GM23338 (cell line): ENCODE measurements around the gene NPC1L1. TPM values are rescaled to one million over a fixed set of nuclear protein-coding genes. Genes with fewer than 3 reads are reported as not detected.
"Not testable (repeated sequence)": the region's sequence is repeated elsewhere in the genome, so short reads cannot be mapped to it uniquely, and the experiment has no call there.

Experiments used
- ATAC-seq: fragments of 200-7000 bp; cut with Tn5 transposase; 3 replicates; pipeline ENCODE4 v1.9.1; 2020
- DNase-seq: peaks from one replicate; pipeline ENCODE4 v3.0.0-alpha.2; 2015; ENCODE audit warnings: low spot score
- H2AFZ ChIP-seq: fragments of 200-600 bp; sonication (generic); 2 replicates; pipeline ENCODE4 v1.8.0; 2016; ENCODE audit warnings: antibody characterized with exemption, mild to moderate bottlenecking, moderate library complexity
- H3F3A ChIP-seq: fragments of 200-600 bp; sonication (generic); replicated peaks from 2 replicates; pipeline ENCODE4 v1.8.0; 2017; ENCODE audit warnings: antibody characterized with exemption, mixed run types, low read depth
- H3K27ac ChIP-seq: fragments of 200-600 bp; sonication (generic); 2 replicates; pipeline ENCODE4 v1.6.1; 2016; ENCODE audit warnings: low read depth
- H3K27me3 ChIP-seq: fragments of 200-600 bp; sonication (generic); 2 replicates; pipeline ENCODE4 v1.8.0; 2016; ENCODE audit warnings: mild to moderate bottlenecking, mixed run types, moderate library complexity; ENCODE audit not compliant: insufficient read depth
- H3K36me3 ChIP-seq: fragments of 200-600 bp; sonication (generic); 2 replicates; pipeline ENCODE4 v1.8.0; 2016; ENCODE audit warnings: mild to moderate bottlenecking; ENCODE audit not compliant: insufficient read depth
- H3K4me1 ChIP-seq: fragments of 200-600 bp; sonication (generic); 2 replicates; pipeline ENCODE4 v1.8.0; 2016; ENCODE audit warnings: mild to moderate bottlenecking, moderate library complexity; ENCODE audit not compliant: insufficient read depth
- H3K4me2 ChIP-seq: fragments of 200-600 bp; sonication (generic); 2 replicates; pipeline ENCODE4 v1.7.1; 2017; ENCODE audit warnings: mixed run types
- H3K4me3 ChIP-seq: fragments of 200-600 bp; sonication (generic); 2 replicates; pipeline ENCODE4 v1.6.1; 2016; ENCODE audit warnings: mixed run types
- H3K79me2 ChIP-seq: fragments of 200-600 bp; sonication (generic); replicated peaks from 2 replicates; pipeline ENCODE4 v1.8.0; 2017; ENCODE audit warnings: mild to moderate bottlenecking; ENCODE audit not compliant: insufficient read depth
- H3K9me2 ChIP-seq: fragments of 200-600 bp; sonication (generic); 2 replicates; pipeline ENCODE4 v1.8.0; 2017; ENCODE audit not compliant: insufficient read depth
- H4K20me1 ChIP-seq: fragments of 200-600 bp; sonication (generic); replicated peaks from 2 replicates; pipeline ENCODE4 v1.8.0; 2017; ENCODE audit warnings: mild to moderate bottlenecking; ENCODE audit not compliant: insufficient read depth
- H3K27ac Mint-ChIP-seq: 2 replicates; pipeline ENCODE4 v1.8.0; 2020; ENCODE audit warnings: inconsistent platforms, mild to moderate bottlenecking, moderate library complexity, mixed read lengths
- H3K27me3 Mint-ChIP-seq: 3 replicates; pipeline ENCODE4 v1.8.0; 2022; ENCODE audit warnings: low read depth, mild to moderate bottlenecking, moderate library complexity, mixed read lengths, inconsistent platforms; ENCODE audit not compliant: insufficient read depth, poor library complexity
- H3K36me3 Mint-ChIP-seq: 3 replicates; pipeline ENCODE4 v1.8.0; 2021; ENCODE audit warnings: low read depth, mild to moderate bottlenecking, inconsistent platforms, moderate library complexity, mixed read lengths
- H3K4me1 Mint-ChIP-seq: 3 replicates; pipeline ENCODE4 v1.8.0; 2020; ENCODE audit warnings: mild to moderate bottlenecking, inconsistent platforms, mixed read lengths
- H3K4me3 Mint-ChIP-seq: 3 replicates; pipeline ENCODE4 v1.8.0; 2021; ENCODE audit warnings: moderate library complexity, mild to moderate bottlenecking, inconsistent platforms, mixed read lengths
- H3K9me3 Mint-ChIP-seq: 3 replicates; pipeline ENCODE4 v1.8.0; 2020; ENCODE audit warnings: moderate library complexity, mild to moderate bottlenecking, inconsistent platforms, mixed read lengths
- CREB1 ChIP-seq: fragments of 250-450 bp; sonication (Bioruptor Pico); IDR thresholded peaks from 2 replicates; pipeline ENCODE4 v1.5.0; 2020; ENCODE audit warnings: low read depth, mild to moderate bottlenecking, moderate library complexity
- EZH2 ChIP-seq: fragments of 200-600 bp; sonication (generic); IDR thresholded peaks from one replicate; pipeline ENCODE4 v1.8.0; 2017; ENCODE audit warnings: antibody characterized with exemption, mild to moderate bottlenecking, low read depth; ENCODE audit not compliant: unreplicated experiment
- EZH2phosphoT487 ChIP-seq: fragments of 200-600 bp; sonication (generic); IDR thresholded peaks from one replicate; pipeline ENCODE4 v1.8.1; 2018; ENCODE audit warnings: antibody characterized with exemption; ENCODE audit not compliant: unreplicated experiment
- POLR2AphosphoS5 ChIP-seq: IDR thresholded peaks from 2 replicates; pipeline ENCODE4 v1.6.1; 2016; ENCODE audit warnings: antibody characterized with exemption, low read depth
- ZNF114 ChIP-seq: fragments of 250-450 bp; sonication (Bioruptor Pico); IDR thresholded peaks from 2 replicates; pipeline ENCODE4 v1.5.0; 2020; ENCODE audit warnings: mild to moderate bottlenecking, moderate library complexity
- ZNF331 ChIP-seq: fragments of 250-450 bp; sonication (Bioruptor Pico); IDR thresholded peaks from 2 replicates; pipeline ENCODE4 v1.5.0; 2020; ENCODE audit warnings: low read depth, mild to moderate bottlenecking, moderate library complexity
- polyA plus RNA-seq: library from polyadenylated mRNA; unstranded; fragments of >200 nt; fragmentation: Nextera tagmentation; extraction: Ambion mirVana; gene quantifications from 2 replicates; pipeline ENCODE4 v1.2.1, GENCODE V29; 2016
- total RNA-seq: library from RNA; depleted of rRNA; stranded (reverse); fragments of >200 nt; shearing (Covaris generic); gene quantifications from 2 replicates; pipeline ENCODE4 v1.2.3, GENCODE V29; 2014
- TF ChIP-seq, protein P1 (sequence below): IDR thresholded peaks from one replicate; pipeline ENCODE4 v1.6.1; 2018; ENCODE audit warnings: antibody characterized with exemption; ENCODE audit not compliant: unreplicated experiment
- TF ChIP-seq, protein P2 (sequence below): IDR thresholded peaks from 2 replicates; pipeline ENCODE4 v1.6.1; 2016; ENCODE audit warnings: antibody characterized with exemption

Gene NPC1L1
- total and polyA plus RNA-seq, 2 experiments from 2014 or later: 0.03 TPM; not detected in 1

- not testable (repeated sequence) for H3K27ac Mint-ChIP-seq, H3K4me1 Mint-ChIP-seq, H3K27me3 Mint-ChIP-seq, DNase-seq, H3K79me2 ChIP-seq, ATAC-seq, H3K36me3 ChIP-seq, H4K20me1 ChIP-seq, H3K4me2 ChIP-seq, H3K27ac ChIP-seq, H3K36me3 Mint-ChIP-seq, H3K27me3 ChIP-seq, H2AFZ ChIP-seq, H3K4me3 Mint-ChIP-seq, H3K4me3 ChIP-seq, H3K9me2 ChIP-seq, H3F3A ChIP-seq, H3K4me1 ChIP-seq
- peaks cover 34% of the 10 kb centered on the region for H3K9me3 Mint-ChIP-seq
These were observed 34.4 kb downstream of the NPC1L1 start for GRCh38 chr7:44506592-44507288.

GRCh38 chr7:44505595-44505994 is 35.5 kb downstream of the NPC1L1 start:
- H3K4me3 Mint-ChIP-seq: no peak overlapping the region
- DNase-seq (no peak), ATAC-seq (no peak)
- H4K20me1 ChIP-seq: no peaks in the 10 kb centered on the region
- H3K36me3 ChIP-seq: no peaks in the 10 kb centered on the region
- H3K9me3 Mint-ChIP-seq: peaks cover 31% of the 10 kb centered on the region
- no peak overlapping the region for H3K27ac ChIP-seq
- H3K27ac Mint-ChIP-seq: no peak overlapping the region
- peaks cover 3% of the 10 kb centered on the region; the same call in 1 of the 2 replicates for H3K9me2 ChIP-seq
- no peaks in the 10 kb centered on the region for H3F3A ChIP-seq
- H3K36me3 Mint-ChIP-seq: peaks cover 4% of the 10 kb centered on the region; the same call in 1 of the 3 replicates
- H2AFZ ChIP-seq: no peak overlapping the region
- H3K4me3 ChIP-seq: no peak overlapping the region
- TF ChIP-seq CREB1 (CRISPR knock-in tag) (no peak), ZNF114 (no peak), EZH2 (no peak), POLR2AphosphoS5 (no peak), EZH2phosphoT487 (no peak), ZNF331 (CRISPR knock-in tag) (no peak)
- TF ChIP-seq, protein P1, sequence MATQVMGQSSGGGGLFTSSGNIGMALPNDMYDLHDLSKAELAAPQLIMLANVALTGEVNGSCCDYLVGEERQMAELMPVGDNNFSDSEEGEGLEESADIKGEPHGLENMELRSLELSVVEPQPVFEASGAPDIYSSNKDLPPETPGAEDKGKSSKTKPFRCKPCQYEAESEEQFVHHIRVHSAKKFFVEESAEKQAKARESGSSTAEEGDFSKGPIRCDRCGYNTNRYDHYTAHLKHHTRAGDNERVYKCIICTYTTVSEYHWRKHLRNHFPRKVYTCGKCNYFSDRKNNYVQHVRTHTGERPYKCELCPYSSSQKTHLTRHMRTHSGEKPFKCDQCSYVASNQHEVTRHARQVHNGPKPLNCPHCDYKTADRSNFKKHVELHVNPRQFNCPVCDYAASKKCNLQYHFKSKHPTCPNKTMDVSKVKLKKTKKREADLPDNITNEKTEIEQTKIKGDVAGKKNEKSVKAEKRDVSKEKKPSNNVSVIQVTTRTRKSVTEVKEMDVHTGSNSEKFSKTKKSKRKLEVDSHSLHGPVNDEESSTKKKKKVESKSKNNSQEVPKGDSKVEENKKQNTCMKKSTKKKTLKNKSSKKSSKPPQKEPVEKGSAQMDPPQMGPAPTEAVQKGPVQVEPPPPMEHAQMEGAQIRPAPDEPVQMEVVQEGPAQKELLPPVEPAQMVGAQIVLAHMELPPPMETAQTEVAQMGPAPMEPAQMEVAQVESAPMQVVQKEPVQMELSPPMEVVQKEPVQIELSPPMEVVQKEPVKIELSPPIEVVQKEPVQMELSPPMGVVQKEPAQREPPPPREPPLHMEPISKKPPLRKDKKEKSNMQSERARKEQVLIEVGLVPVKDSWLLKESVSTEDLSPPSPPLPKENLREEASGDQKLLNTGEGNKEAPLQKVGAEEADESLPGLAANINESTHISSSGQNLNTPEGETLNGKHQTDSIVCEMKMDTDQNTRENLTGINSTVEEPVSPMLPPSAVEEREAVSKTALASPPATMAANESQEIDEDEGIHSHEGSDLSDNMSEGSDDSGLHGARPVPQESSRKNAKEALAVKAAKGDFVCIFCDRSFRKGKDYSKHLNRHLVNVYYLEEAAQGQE: no peak
- TF ChIP-seq, protein P2, sequence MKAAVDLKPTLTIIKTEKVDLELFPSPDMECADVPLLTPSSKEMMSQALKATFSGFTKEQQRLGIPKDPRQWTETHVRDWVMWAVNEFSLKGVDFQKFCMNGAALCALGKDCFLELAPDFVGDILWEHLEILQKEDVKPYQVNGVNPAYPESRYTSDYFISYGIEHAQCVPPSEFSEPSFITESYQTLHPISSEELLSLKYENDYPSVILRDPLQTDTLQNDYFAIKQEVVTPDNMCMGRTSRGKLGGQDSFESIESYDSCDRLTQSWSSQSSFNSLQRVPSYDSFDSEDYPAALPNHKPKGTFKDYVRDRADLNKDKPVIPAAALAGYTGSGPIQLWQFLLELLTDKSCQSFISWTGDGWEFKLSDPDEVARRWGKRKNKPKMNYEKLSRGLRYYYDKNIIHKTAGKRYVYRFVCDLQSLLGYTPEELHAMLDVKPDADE: no peak
- peaks cover 1% of the 10 kb centered on the region for H3K27me3 Mint-ChIP-seq
- H3K4me2 ChIP-seq: no peak overlapping the region
- no peaks in the 10 kb centered on the region for H3K79me2 ChIP-seq
- no peaks in the 10 kb centered on the region for H3K27me3 ChIP-seq
- H3K4me1 Mint-ChIP-seq: no peaks in the 10 kb centered on the region
- no peaks in the 10 kb centered on the region for H3K4me1 ChIP-seq
